HEK293 (cell line): ENCODE measurements around the gene GNAI2.
A peak's percentile ranks its signal among the peaks of the same experiment; 100 is the strongest.

Experiments
- CTCF ChIA-PET: fragments of 350-600 bp; formaldehyde crosslinking; extraction: SDS; loops from one replicate; lab custom pipeline; 2021; ENCODE audit warnings: antibody characterized with exemption; lab: Yijun Ruan, JAX
- POLR2A ChIA-PET: fragments of 300-600 bp; formaldehyde crosslinking; extraction: SDS; loops from one replicate; lab custom pipeline; 2020; ENCODE audit warnings: antibody characterized with exemption, inconsistent platforms; lab: Yijun Ruan, JAX
- H3K27ac ChIP-seq: fragments of 200-500 bp; sonication (Bioruptor generic); 2 replicates; pipeline ENCODE4 v1.5.1; 2014; ENCODE audit warnings: low read depth, low read length, control low read depth, inconsistent platforms; ENCODE audit errors: extremely low read depth
- H3K36me3 ChIP-seq, 2 experiments: fragments of 200-500 bp in 1 of 2; sonication (Bioruptor generic) in 1 of 2; 1 replicate in 1 of 2; 2 replicates in 1 of 2; pipeline ENCODE4 v1.5.1; 2014 to 2017; ENCODE audit warnings: inconsistent platforms in 2 of 2, low read length in 2 of 2; ENCODE audit not compliant: control insufficient read depth in 2 of 2, insufficient read depth in 1 of 2
- H3K4me1 ChIP-seq: fragments of 200-500 bp; sonication (Bioruptor generic); 2 replicates; pipeline ENCODE4 v1.5.1; 2014; ENCODE audit warnings: mild to moderate bottlenecking, low read length, inconsistent platforms; ENCODE audit not compliant: control insufficient read depth, insufficient read depth
- H3K4me3 ChIP-seq: 2 replicates; pipeline ENCODE4 v1.5.1; 2011; ENCODE audit warnings: low read depth, mild to moderate bottlenecking, control low read depth, low read length, moderate library complexity
- H3K9me3 ChIP-seq: fragments of 200-500 bp; sonication (Bioruptor generic); 2 replicates; pipeline ENCODE4 v1.5.1; 2014; ENCODE audit warnings: low read depth, low read length, inconsistent platforms; ENCODE audit not compliant: control insufficient read depth, insufficient read depth
- CTCF ChIP-seq: fragments of 450-650 bp; formaldehyde crosslinking; IDR thresholded peaks from 2 replicates; pipeline ENCODE4 v1.5.1; 2016; ENCODE audit warnings: missing biosample characterization, missing genetic modification characterization
- GFI1B ChIP-seq: fragments of 450-650 bp; formaldehyde crosslinking; IDR thresholded peaks from 2 replicates; pipeline ENCODE4 v1.5.1; 2016; ENCODE audit warnings: missing biosample characterization, missing genetic modification characterization
- GLIS1 ChIP-seq: fragments of 450-650 bp; formaldehyde crosslinking; IDR thresholded peaks from 2 replicates; pipeline ENCODE4 v1.5.1; 2016; ENCODE audit warnings: missing biosample characterization, missing genetic modification characterization
- MYNN ChIP-seq: fragments of 450-650 bp; formaldehyde crosslinking; IDR thresholded peaks from 2 replicates; pipeline ENCODE4 v1.5.1; 2016; ENCODE audit warnings: missing biosample characterization, missing genetic modification characterization, borderline replicate concordance
- PBX3 ChIP-seq: sonication (generic); formaldehyde crosslinking; IDR thresholded peaks from 2 replicates; pipeline ENCODE4 v1.8.1; 2022; ENCODE audit warnings: mild to moderate bottlenecking, moderate library complexity, missing genetic modification reagents
- PRDM10 ChIP-seq: fragments of 450-650 bp; formaldehyde crosslinking; IDR thresholded peaks from 2 replicates; pipeline ENCODE4 v1.5.1; 2016; ENCODE audit warnings: missing biosample characterization, missing genetic modification characterization
- ZBTB1 ChIP-seq: fragments of 450-650 bp; formaldehyde crosslinking; IDR thresholded peaks from 2 replicates; pipeline ENCODE4 v1.5.1; 2016; ENCODE audit warnings: missing biosample characterization, missing genetic modification characterization
- ZFP37 ChIP-seq: fragments of 450-650 bp; formaldehyde crosslinking; IDR thresholded peaks from 2 replicates; pipeline ENCODE4 v1.5.1; 2016; ENCODE audit warnings: missing biosample characterization, missing genetic modification characterization
- ZFP69B ChIP-seq: fragments of 450-650 bp; formaldehyde crosslinking; IDR thresholded peaks from 2 replicates; pipeline ENCODE4 v1.5.1; 2016; ENCODE audit warnings: missing biosample characterization, missing genetic modification characterization
- ZNF157 ChIP-seq: fragments of 450-650 bp; formaldehyde crosslinking; IDR thresholded peaks from 2 replicates; pipeline ENCODE4 v1.5.1; 2016; ENCODE audit warnings: missing biosample characterization, missing genetic modification characterization
- ZNF354C ChIP-seq: fragments of 450-650 bp; formaldehyde crosslinking; IDR thresholded peaks from 2 replicates; pipeline ENCODE4 v1.5.1; 2016; ENCODE audit warnings: missing biosample characterization, missing genetic modification characterization, low read depth, borderline replicate concordance
- ZNF391 ChIP-seq: fragments of 450-650 bp; formaldehyde crosslinking; IDR thresholded peaks from 2 replicates; pipeline ENCODE4 v1.5.1; 2016; ENCODE audit warnings: low read depth, missing biosample characterization, missing genetic modification characterization, borderline replicate concordance
- ZNF488 ChIP-seq: fragments of 450-650 bp; formaldehyde crosslinking; IDR thresholded peaks from 2 replicates; pipeline ENCODE4 v1.5.1; 2016; ENCODE audit warnings: missing biosample characterization, missing genetic modification characterization
- ZNF501 ChIP-seq: fragments of 450-650 bp; formaldehyde crosslinking; IDR thresholded peaks from 2 replicates; pipeline ENCODE4 v1.5.1; 2016; ENCODE audit warnings: missing biosample characterization, missing genetic modification characterization
- ZNF580 ChIP-seq: fragments of 450-650 bp; formaldehyde crosslinking; IDR thresholded peaks from 2 replicates; pipeline ENCODE4 v1.5.1; 2016; ENCODE audit warnings: missing biosample characterization, missing genetic modification characterization
- ZNF623 ChIP-seq: fragments of 450-650 bp; formaldehyde crosslinking; IDR thresholded peaks from 2 replicates; pipeline ENCODE4 v1.5.1; 2016; ENCODE audit warnings: missing biosample characterization, missing genetic modification characterization
- ZNF624 ChIP-seq: fragments of 450-650 bp; formaldehyde crosslinking; IDR thresholded peaks from 2 replicates; pipeline ENCODE4 v1.5.1; 2017; ENCODE audit warnings: missing biosample characterization, missing genetic modification characterization
- ZNF660 ChIP-seq: fragments of 450-650 bp; IDR thresholded peaks from 2 replicates; pipeline ENCODE4 v1.5.1; 2018; ENCODE audit warnings: missing biosample characterization, mild to moderate bottlenecking, missing genetic modification characterization
- ZXDB ChIP-seq: fragments of 450-650 bp; formaldehyde crosslinking; IDR thresholded peaks from 2 replicates; pipeline ENCODE4 v1.5.1; 2016; ENCODE audit warnings: missing biosample characterization, missing genetic modification characterization

The GNAI2 gene

GRCh38 chr3:50278123-50278879 is 42.3 kb downstream of the GNAI2 start:
- ChIA-PET POLR2A (interaction anchor here (1.2 to 1.4 kb wide), 3 partner anchors 14 to 50 kb away, joined by 3 to 5 read pairs (median 4); partner anchors contain the start of genes HYAL3, IFRD2 and NAA80), CTCF (interaction anchor here (0.8 to 3.9 kb wide), 5 partner anchors 14 to 86 kb away, joined by 3 to 18 read pairs (median 6); partner anchors contain the start of gene IFRD2)
- Histone ChIP-seq H3K36me3 (no peaks in the 10 kb centered on the region), H3K4me1 (no peaks in the 10 kb centered on the region), H3K9me3 (no peaks in the 10 kb centered on the region), H3K4me3 (no peak overlapping the region), H3K27ac (no peak overlapping the region)
- peak; percentile 18; the same call in 1 of the 2 replicates for TF ChIP-seq GLIS1 (tag by site-specific recombination)
- TF ChIP-seq ZFP69B: no peak
- peak; percentile 80 for TF ChIP-seq PRDM10 (tag by site-specific recombination)

- TF ChIP-seq ZNF488 (tag by site-specific recombination): no peak
- no peak for TF ChIP-seq MYNN (tag by site-specific recombination)
- TF ChIP-seq ZNF501 (tag by site-specific recombination): no peak
- no peak for TF ChIP-seq ZBTB1
- Histone ChIP-seq H3K9me3 (no peaks in the 10 kb centered on the region), H3K4me1 (no peaks in the 10 kb centered on the region), H3K27ac (no peak within 1 kb of the TSS), H3K36me3 (no peaks in the 10 kb centered on the region), H3K4me3 (no peak within 1 kb of the TSS)
- ChIA-PET POLR2A (interaction anchor here (0.8 to 1.4 kb wide), 5 partner anchors 14 to 76 kb away, joined by 3 to 5 read pairs (median 4); partner anchors contain the start of genes HYAL3 and NAA80), CTCF (interaction anchor here (1.6 to 3.9 kb wide), 3 partner anchors 33 to 85 kb away, joined by 6 to 18 read pairs (median 18); no protein-coding TSS in a partner anchor)
Observed at GRCh38 chr3:50278880-50279224, 42.8 kb downstream of the GNAI2 start, which contains the start of gene LSMEM2. Gene LSMEM2, plus strand, starts transcription at chr3:50279087. Its CDS starts 27 bp downstream, at chr3:50279114.

GRCh38 chr3:50279255-50280016 is 43.4 kb downstream of the GNAI2 start:
- CTCF ChIA-PET: interaction anchor here (0.6 to 3.9 kb wide), 6 partner anchors 23 to 1333 kb away, joined by 3 to 18 read pairs (median 6); no protein-coding TSS in a partner anchor
- Histone ChIP-seq H3K36me3 (no peaks in the 10 kb centered on the region), H3K4me3 (no peak overlapping the region), H3K4me1 (no peaks in the 10 kb centered on the region), H3K9me3 (no peaks in the 10 kb centered on the region), H3K27ac (no peak overlapping the region)
- POLR2A ChIA-PET: interaction anchor here (0.8 to 1.4 kb wide), 5 partner anchors 15 to 76 kb away, joined by 3 to 5 read pairs (median 4); partner anchors contain the start of genes HYAL3 and NAA80
- no peak for TF ChIP-seq ZNF660 (tag by site-specific recombination)
- no peak for TF ChIP-seq ZNF580 (tag by site-specific recombination)
- TF ChIP-seq ZNF623 (tag by site-specific recombination): no peak
- TF ChIP-seq ZNF391 (tag by site-specific recombination): no peak
- no peak for TF ChIP-seq ZFP37
- TF ChIP-seq PBX3: no peak
- TF ChIP-seq GFI1B (tag by site-specific recombination): no peak
- TF ChIP-seq CTCF (tag by site-specific recombination): no peak
- no peak for TF ChIP-seq ZXDB (tag by site-specific recombination)
- no peak for TF ChIP-seq ZBTB1
- TF ChIP-seq ZNF354C (tag by site-specific recombination): no peak
- TF ChIP-seq ZNF157 (tag by site-specific recombination): no peak
- TF ChIP-seq ZNF624 (tag by site-specific recombination): no peak
